ENCODE results near the gene C1orf198. TPM values are rescaled to one million over a fixed set of nuclear protein-coding genes. Genes with fewer than 3 reads are reported as not detected.

Gene C1orf198
- total and polyA plus RNA-seq, 2 experiments from 2014 or later: 76.2 to 123 TPM

GRCh38 chr1:230797942-230798365 lies 70.4 kb downstream of the C1orf198 start:
- no peak overlapping the region for H3K9ac ChIP-seq
- DNase-seq: peak; percentile 89
- H3K9me2 ChIP-seq (ENCODE audit: insufficient read depth): no peaks in the 10 kb centered on the region
- H4K20me1 ChIP-seq (ENCODE audit: insufficient read depth): no peaks in the 10 kb centered on the region
- no peaks in the 10 kb centered on the region for H3K4me1 ChIP-seq (ENCODE audit: insufficient read depth)
- in situ Hi-C loops (cut with MboI): loop anchor here (10.0 kb wide), 2 partner anchors 127 to 407 kb away; no protein-coding TSS in a partner anchor
- H3K4me3 ChIP-seq: no peak overlapping the region
- H3K9me3 ChIP-seq (ENCODE audit: low read depth): no peaks in the 10 kb centered on the region
- TF ChIP-seq EZH2 (IDR thresholded peaks at IDR 0.05; ENCODE audit: insufficient read depth, poor library complexity, severe bottlenecking) (no peak), EZH2phosphoT487 (IDR thresholded peaks at IDR 0.05; ENCODE audit: insufficient read depth, low read depth) (no peak)
- H3K79me2 ChIP-seq (ENCODE audit: insufficient read depth): no peaks in the 10 kb centered on the region
- no peaks in the 10 kb centered on the region for H3F3A ChIP-seq (ENCODE audit: insufficient read depth)
- 14 to 18% methylated on average over 7 of the region's 7 CpGs for WGBS, 2 experiments (ENCODE audit: low coverage in 1 of 2, low lambda C conversion rate in 2 of 2, missing lambda C conversion rate in 2 of 2)
- no peak overlapping the region for H2AFZ ChIP-seq
- no peak overlapping the region for H3K27ac ChIP-seq
- H3K36me3 ChIP-seq (ENCODE audit: low read depth): no peaks in the 10 kb centered on the region
- no peak overlapping the region for H3K4me2 ChIP-seq (ENCODE audit: unreplicated experiment)
- no peaks in the 10 kb centered on the region for H3K27me3 ChIP-seq (replicated peaks; ENCODE audit: insufficient read depth)

GRCh38 chr1:230797376-230797920 lies 70.9 kb downstream of the C1orf198 start:
- in situ Hi-C loops (cut with MboI): loop anchor here (10.0 kb wide), 2 partner anchors 127 to 407 kb away; no protein-coding TSS in a partner anchor
- H3K9me2 ChIP-seq (ENCODE audit: insufficient read depth): no peaks in the 10 kb centered on the region
- H3K27me3 ChIP-seq (replicated peaks; ENCODE audit: insufficient read depth): no peaks in the 10 kb centered on the region
- no peaks in the 10 kb centered on the region for H3K79me2 ChIP-seq (ENCODE audit: insufficient read depth)
- H3K4me1 ChIP-seq (ENCODE audit: insufficient read depth): no peaks in the 10 kb centered on the region
- H3K27ac ChIP-seq: no peak overlapping the region
- H4K20me1 ChIP-seq (ENCODE audit: insufficient read depth): no peaks in the 10 kb centered on the region
- no peak overlapping the region for H3K9ac ChIP-seq
- no peaks in the 10 kb centered on the region for H3F3A ChIP-seq (ENCODE audit: insufficient read depth)
- H3K36me3 ChIP-seq (ENCODE audit: low read depth): no peaks in the 10 kb centered on the region
- no peak overlapping the region for H3K4me3 ChIP-seq
- no peak for DNase-seq
- H3K9me3 ChIP-seq (ENCODE audit: low read depth): no peaks in the 10 kb centered on the region
- TF ChIP-seq EZH2phosphoT487 (IDR thresholded peaks at IDR 0.05; ENCODE audit: insufficient read depth, low read depth) (no peak), EZH2 (IDR thresholded peaks at IDR 0.05; ENCODE audit: insufficient read depth, poor library complexity, severe bottlenecking) (no peak)
- 67 to 68% methylated on average over 13 of the region's 13 CpGs for WGBS, 2 experiments (ENCODE audit: low coverage in 1 of 2, low lambda C conversion rate in 2 of 2, missing lambda C conversion rate in 2 of 2)
- no peak overlapping the region for H2AFZ ChIP-seq
- H3K4me2 ChIP-seq (ENCODE audit: unreplicated experiment): no peak overlapping the region

- DNase-seq: no peak
- TF ChIP-seq EZH2phosphoT487 (IDR thresholded peaks at IDR 0.05; ENCODE audit: insufficient read depth, low read depth): no peak
- TF ChIP-seq EZH2 (IDR thresholded peaks at IDR 0.05; ENCODE audit: insufficient read depth, poor library complexity, severe bottlenecking): no peak
- Histone ChIP-seq H3K36me3 (ENCODE audit: low read depth) (no peaks in the 10 kb centered on the region), H3K9me2 (ENCODE audit: insufficient read depth) (no peaks in the 10 kb centered on the region), H4K20me1 (ENCODE audit: insufficient read depth) (no peaks in the 10 kb centered on the region), H3K4me3 (no peak overlapping the region), H3K27me3 (replicated peaks; ENCODE audit: insufficient read depth) (no peaks in the 10 kb centered on the region), H3K9ac (no peak overlapping the region), H3F3A (ENCODE audit: insufficient read depth) (no peaks in the 10 kb centered on the region), H3K27ac (no peak overlapping the region), H2AFZ (no peak overlapping the region), H3K9me3 (ENCODE audit: low read depth) (no peaks in the 10 kb centered on the region), H3K79me2 (ENCODE audit: insufficient read depth) (no peaks in the 10 kb centered on the region), H3K4me1 (ENCODE audit: insufficient read depth) (no peaks in the 10 kb centered on the region), H3K4me2 (ENCODE audit: unreplicated experiment) (no peak overlapping the region)
- in situ Hi-C loops (cut with MboI): loop anchor here (10.0 kb wide), 2 partner anchors 128 to 408 kb away; no protein-coding TSS in a partner anchor
- 61 to 65% methylated on average over 2 of the region's 2 CpGs for WGBS, 2 experiments (ENCODE audit: low coverage in 1 of 2, low lambda C conversion rate in 2 of 2, missing lambda C conversion rate in 2 of 2)
Observed at GRCh38 chr1:230796626-230797025, 71.7 kb downstream of the C1orf198 start.

- Histone ChIP-seq H4K20me1 (ENCODE audit: insufficient read depth) (no peaks in the 10 kb centered on the region), H3K4me2 (ENCODE audit: unreplicated experiment) (no peak overlapping the region), H3K9me2 (ENCODE audit: insufficient read depth) (no peaks in the 10 kb centered on the region), H3K4me3 (no peak overlapping the region), H3K36me3 (ENCODE audit: low read depth) (no peaks in the 10 kb centered on the region), H3F3A (ENCODE audit: insufficient read depth) (no peaks in the 10 kb centered on the region), H3K27me3 (replicated peaks; ENCODE audit: insufficient read depth) (no peaks in the 10 kb centered on the region; the same call in 1 of the 2 replicates), H3K79me2 (ENCODE audit: insufficient read depth) (no peaks in the 10 kb centered on the region), H3K27ac (no peak overlapping the region), H3K9me3 (ENCODE audit: low read depth) (no peaks in the 10 kb centered on the region), H3K4me1 (ENCODE audit: insufficient read depth) (no peaks in the 10 kb centered on the region), H3K9ac (no peak overlapping the region), H2AFZ (no peak overlapping the region)
- in situ Hi-C loops (cut with MboI): loop anchor here (10.0 kb wide), 2 partner anchors 130 to 410 kb away; no protein-coding TSS in a partner anchor
- TF ChIP-seq EZH2phosphoT487 (IDR thresholded peaks at IDR 0.05; ENCODE audit: insufficient read depth, low read depth) (no peak), EZH2 (IDR thresholded peaks at IDR 0.05; ENCODE audit: insufficient read depth, poor library complexity, severe bottlenecking) (no peak)
- no peak for DNase-seq
- 79 to 82% methylated on average over 15 to 19 of the region's 19 CpGs for WGBS, 2 experiments (ENCODE audit: low coverage in 1 of 2, low lambda C conversion rate in 2 of 2, missing lambda C conversion rate in 2 of 2)
Observed at GRCh38 chr1:230794871-230795605, 73.3 kb downstream of the C1orf198 start.

Data from GM23248 (cell line).